Ovary (tissue), 3 donors: Measurements from ENCODE around the gene SERAC1.

Experiments used
- EP300 ChIP-seq: sonication (generic); formaldehyde crosslinking; IDR thresholded peaks from one replicate; pipeline ENCODE4 v1.6.1; 2017; ENCODE audit warnings: antibody characterized with exemption
- POLR2A ChIP-seq: fragments of 450-650 bp; IDR thresholded peaks from one replicate; pipeline ENCODE4 v1.6.1; 2017; ENCODE audit warnings: antibody characterized with exemption, mild to moderate bottlenecking, moderate library complexity
- TF ChIP-seq, protein P1 (sequence below), 3 donors: fragments of 450-650 bp in 2 of 3; fragments of 200-600 bp in 1 of 3; IDR thresholded peaks; one replicate each; pipeline versions ENCODE4 v1.5.1 to v1.8.0; 2016 to 2022; ENCODE audit warnings: antibody characterized with exemption in 3 of 3, mild to moderate bottlenecking in 1 of 3
- donor health status: DM: no; HTN: no; CAD: no.

DNA sequence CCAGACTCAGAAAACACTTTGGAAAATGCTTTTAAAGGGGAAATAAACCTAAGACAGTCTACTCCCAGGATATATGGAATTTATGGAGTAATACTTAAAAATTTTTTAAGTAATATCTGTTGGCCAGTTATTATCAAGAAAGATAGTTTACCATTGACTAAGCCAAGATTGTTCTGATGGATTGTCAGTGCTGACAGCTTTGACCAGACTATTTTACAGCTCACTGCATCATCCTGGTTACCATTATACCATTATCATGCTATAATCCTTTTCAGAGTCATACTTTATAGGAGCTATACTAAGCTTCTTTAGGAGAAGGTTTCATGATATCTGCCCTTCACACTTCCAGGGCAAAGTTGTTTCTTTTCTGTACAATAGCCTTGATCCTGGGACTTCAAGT is 16.5 kb upstream of the SERAC1 start:
- TF ChIP-seq, protein P1, sequence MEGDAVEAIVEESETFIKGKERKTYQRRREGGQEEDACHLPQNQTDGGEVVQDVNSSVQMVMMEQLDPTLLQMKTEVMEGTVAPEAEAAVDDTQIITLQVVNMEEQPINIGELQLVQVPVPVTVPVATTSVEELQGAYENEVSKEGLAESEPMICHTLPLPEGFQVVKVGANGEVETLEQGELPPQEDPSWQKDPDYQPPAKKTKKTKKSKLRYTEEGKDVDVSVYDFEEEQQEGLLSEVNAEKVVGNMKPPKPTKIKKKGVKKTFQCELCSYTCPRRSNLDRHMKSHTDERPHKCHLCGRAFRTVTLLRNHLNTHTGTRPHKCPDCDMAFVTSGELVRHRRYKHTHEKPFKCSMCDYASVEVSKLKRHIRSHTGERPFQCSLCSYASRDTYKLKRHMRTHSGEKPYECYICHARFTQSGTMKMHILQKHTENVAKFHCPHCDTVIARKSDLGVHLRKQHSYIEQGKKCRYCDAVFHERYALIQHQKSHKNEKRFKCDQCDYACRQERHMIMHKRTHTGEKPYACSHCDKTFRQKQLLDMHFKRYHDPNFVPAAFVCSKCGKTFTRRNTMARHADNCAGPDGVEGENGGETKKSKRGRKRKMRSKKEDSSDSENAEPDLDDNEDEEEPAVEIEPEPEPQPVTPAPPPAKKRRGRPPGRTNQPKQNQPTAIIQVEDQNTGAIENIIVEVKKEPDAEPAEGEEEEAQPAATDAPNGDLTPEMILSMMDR (IDR thresholded peaks at IDR 0.05), result no peak
- TF ChIP-seq POLR2A (no peak), EP300 (no peak)
